Coronary artery (tissue), 2 donors: Measurements from ENCODE around the gene CKAP2L.

Experiments used
- DNase-seq: peaks from one replicate; pipeline ENCODE4 v3.0.0-alpha.2; 2017; ENCODE audit warnings: low spot score
- H3K27ac ChIP-seq, 2 donors: fragments of 200-600 bp; sonication (generic); one replicate each; pipeline ENCODE4 v1.5.1; 2016 to 2019
- H3K4me3 ChIP-seq: fragments of 200-600 bp; sonication (generic); 2 replicates; pipeline ENCODE4 v1.5.1; 2016; ENCODE audit warnings: mild to moderate bottlenecking, moderate library complexity
- CTCF ChIP-seq: fragments of 200-600 bp; sonication (generic); IDR thresholded peaks from one replicate; pipeline ENCODE4 v1.5.1; 2019; ENCODE audit warnings: antibody characterized with exemption

CKAP2L gene

GRCh38 chr2:112783187-112783714 lies 18.8 kb upstream of the CKAP2L start:
- TF ChIP-seq CTCF, result no peak
- Histone ChIP-seq H3K27ac (no peak overlapping the region), H3K4me3 (no peak overlapping the region)
- DNase-seq, result no peak

GRCh38 chr2:112782234-112782799 lies 17.9 kb upstream of the CKAP2L start:
- no peak for TF ChIP-seq CTCF
- no peak for DNase-seq
- no peak overlapping the region for H3K27ac ChIP-seq
- no peak overlapping the region for H3K4me3 ChIP-seq

- Histone ChIP-seq H3K27ac (no peak overlapping the region), H3K4me3 (no peak overlapping the region)
- TF ChIP-seq CTCF, result no peak
- no peak for DNase-seq
Observed at GRCh38 chr2:112779598-112779997, 15.2 kb upstream of the CKAP2L start.

- DNase-seq, result no peak
- TF ChIP-seq CTCF, result no peak
- Histone ChIP-seq H3K4me3 (no peak overlapping the region), H3K27ac (no peak overlapping the region)
Observed at GRCh38 chr2:112777036-112777435, 12.6 kb upstream of the CKAP2L start.

GRCh38 chr2:112776113-112776512 lies 11.7 kb upstream of the CKAP2L start:
- Histone ChIP-seq H3K27ac (no peak overlapping the region), H3K4me3 (no peak overlapping the region)
- DNase-seq, result no peak
- no peak for TF ChIP-seq CTCF

GRCh38 chr2:112774536-112775285 lies 10.3 kb upstream of the CKAP2L start:
- Histone ChIP-seq H3K4me3 (no peak overlapping the region), H3K27ac (no peak overlapping the region)
- TF ChIP-seq CTCF, result no peak
- no peak for DNase-seq

- DNase-seq, result no peak
- Histone ChIP-seq H3K4me3 (no peak overlapping the region), H3K27ac (no peak overlapping the region)
- no peak for TF ChIP-seq CTCF
Observed at GRCh38 chr2:112773556-112773955, 9.1 kb upstream of the CKAP2L start.
